B cell (primary cell): Measurements from ENCODE around the gene SPEN. TPM values are rescaled to one million over a fixed set of nuclear protein-coding genes. Genes with fewer than 3 reads are reported as not detected.

Experiments used
- ATAC-seq: fragments of 200-7000 bp; cut with Tn5 transposase; one replicate; pipeline ENCODE4 v1.10.0; 2021; ENCODE audit warnings: low read depth, mild to moderate bottlenecking, moderate number of reproducible peaks, moderate library complexity
- CTCF ChIA-PET: fragments of 350-600 bp; sonication (Branson Sonifier 250); formaldehyde crosslinking; loops from one replicate; lab custom pipeline; 2021; ENCODE audit warnings: antibody characterized with exemption, inconsistent platforms; lab: Charles Lee
- POLR2A ChIA-PET: fragments of 350-600 bp; sonication (Branson Sonifier 250); formaldehyde crosslinking; loops from one replicate; lab custom pipeline; 2021; ENCODE audit warnings: antibody characterized with exemption; lab: Charles Lee
- DNase-seq: peaks from one replicate; pipeline ENCODE4 v3.0.0; 2013
- H2AFZ ChIP-seq: 2 replicates; pipeline ENCODE4 v1.6.1; 2012; ENCODE audit warnings: mild to moderate bottlenecking, low read depth, low read length; ENCODE audit not compliant: insufficient read depth, poor library complexity, severe bottlenecking
- H3K27ac ChIP-seq, 2 donors: 1 replicate in 1 of 2; 2 replicates in 1 of 2; pipeline ENCODE4 v1.5.1; 2012 to 2013; ENCODE audit warnings: low read length in 2 of 2, mild to moderate bottlenecking in 2 of 2, moderate library complexity in 1 of 2
- H3K27me3 ChIP-seq, 4 experiments: fragments of 200-600 bp in 1 of 4; sonication (generic) in 1 of 4; replicated peaks in 1 of 4; 1 replicate in 2 of 4; 2 replicates in 2 of 4; pipeline versions ENCODE4 v1.6.1 to v1.7.0; 2013 to 2016; ENCODE audit warnings: low read length in 3 of 4, mild to moderate bottlenecking in 2 of 4, mixed read lengths in 1 of 4, moderate library complexity in 1 of 4; ENCODE audit not compliant: insufficient read depth in 4 of 4, control insufficient read depth in 3 of 4; ENCODE audit errors: control extremely low read depth in 1 of 4
- H3K36me3 ChIP-seq, 2 experiments: replicated peaks in 1 of 2; 1 replicate in 1 of 2; 2 replicates in 1 of 2; pipeline versions ENCODE4 v1.6.1 to v1.7.1; 2013; ENCODE audit warnings: low read length in 1 of 2; ENCODE audit not compliant: insufficient read depth in 2 of 2, control insufficient read depth in 1 of 2; ENCODE audit errors: control extremely low read depth in 1 of 2, extremely low read depth in 1 of 2
- H3K4me1 ChIP-seq, 2 donors: fragments of 200-600 bp in 1 of 2; sonication (generic) in 1 of 2; 1 replicate in 1 of 2; 2 replicates in 1 of 2; pipeline versions ENCODE4 v1.5.1 to v1.6.1; 2013 to 2017; ENCODE audit warnings: low read length in 2 of 2; ENCODE audit not compliant: control insufficient read depth in 2 of 2, insufficient read depth in 2 of 2
- H3K4me2 ChIP-seq: replicated peaks from 2 replicates; pipeline ENCODE3; 2012; ENCODE audit warnings: mild to moderate bottlenecking, low read depth, low read length; ENCODE audit not compliant: poor library complexity, severe bottlenecking
- H3K4me3 ChIP-seq, 5 experiments: fragments of 200-600 bp in 1 of 5; sonication (generic) in 1 of 5; 1 replicate in 3 of 5; 2 replicates in 2 of 5; pipeline versions ENCODE4 v1.5.1 to v1.7.0; 2011 to 2016; ENCODE audit warnings: low read length in 4 of 5, mild to moderate bottlenecking in 4 of 5, low read depth in 2 of 5, control low read depth in 1 of 5, moderate library complexity in 1 of 5; ENCODE audit not compliant: insufficient read depth in 1 of 5; ENCODE audit errors: control extremely low read depth in 1 of 5, extremely low read depth in 1 of 5
- H3K79me2 ChIP-seq: fragments of 200-600 bp; sonication (generic); one replicate; pipeline ENCODE4 v1.6.0; 2016; ENCODE audit warnings: low read length; ENCODE audit not compliant: control insufficient read depth, insufficient read depth
- H3K9ac ChIP-seq: fragments of 200-600 bp; sonication (generic); 2 replicates; pipeline ENCODE4 v1.6.1; 2017; ENCODE audit warnings: mild to moderate bottlenecking, low read length, moderate library complexity
- H3K9me3 ChIP-seq, 3 donors: one replicate each; pipeline versions ENCODE4 v1.6.1 to v1.7.1; 2013; ENCODE audit warnings: low read length in 2 of 3; ENCODE audit not compliant: control insufficient read depth in 2 of 3, insufficient read depth in 1 of 3; ENCODE audit errors: control extremely low read depth in 1 of 3
- H4K20me1 ChIP-seq: 2 replicates; pipeline ENCODE4 v1.6.0; 2012; ENCODE audit warnings: mild to moderate bottlenecking, low read length; ENCODE audit not compliant: insufficient read depth, control insufficient read depth, poor library complexity, severe bottlenecking
- H3K27ac Mint-ChIP-seq: one replicate; pipeline ENCODE4 v1.8.0; 2021; ENCODE audit warnings: mixed read lengths
- H3K27me3 Mint-ChIP-seq: one replicate; pipeline ENCODE4 v1.8.0; 2021; ENCODE audit warnings: mixed read lengths
- H3K4me1 Mint-ChIP-seq: one replicate; pipeline ENCODE4 v1.8.0; 2021; ENCODE audit warnings: mixed read lengths
- H3K4me3 Mint-ChIP-seq: one replicate; pipeline ENCODE4 v1.8.0; 2021; ENCODE audit warnings: mixed read lengths
- H3K9me3 Mint-ChIP-seq: one replicate; pipeline ENCODE4 v1.8.0; 2022; ENCODE audit warnings: mixed read lengths; ENCODE audit not compliant: insufficient read depth
- CTCF ChIP-seq: fragments of 200-600 bp; IDR thresholded peaks from one replicate; pipeline ENCODE4 v1.8.0; 2022; ENCODE audit warnings: antibody characterized with exemption, mild to moderate bottlenecking
- EZH2 ChIP-seq: IDR thresholded peaks from 2 replicates; pipeline ENCODE4 v1.6.1; 2012; ENCODE audit warnings: borderline replicate concordance, low read depth, mild to moderate bottlenecking, moderate library complexity, low read length; ENCODE audit not compliant: insufficient read depth, poor library complexity, severe bottlenecking
- whole genome bisulfite sequencing: methylation state at CpG from one replicate; pipeline ENCODE4 v1.1.5; 2013; ENCODE audit warnings: missing lambda C conversion rate; ENCODE audit not compliant: insufficient coverage; 5-methylcytosine and 5-hydroxymethylcytosine counted together
- intact Hi-C: fragments of 100-400 bp; cut with micrococcal nuclease; formaldehyde crosslinking; loops from one replicate; pipeline ENCODE4 v1.10.0; 2022
- polyA plus RNA-seq: library from polyadenylated mRNA; depleted of rRNA; stranded (reverse); fragments of >200 nt; gene quantifications from 2 replicates; pipeline ENCODE4 v1.2.3, GENCODE V29; 2012
- total RNA-seq, 2 donors: library from RNA; stranded (reverse); fragments of 120-200 nt in 1 of 2; gene quantifications; 1 replicate in 1 of 2; 2 replicates in 1 of 2; pipeline versions ENCODE4 v1.2.3 to v1.2.4, GENCODE V29; 2013 to 2022

The SPEN gene
- total and polyA plus RNA-seq, 2 donors (not counting 1 experiment from before 2014, with no cell fraction given), result 29.1 to 126 TPM

DNA sequence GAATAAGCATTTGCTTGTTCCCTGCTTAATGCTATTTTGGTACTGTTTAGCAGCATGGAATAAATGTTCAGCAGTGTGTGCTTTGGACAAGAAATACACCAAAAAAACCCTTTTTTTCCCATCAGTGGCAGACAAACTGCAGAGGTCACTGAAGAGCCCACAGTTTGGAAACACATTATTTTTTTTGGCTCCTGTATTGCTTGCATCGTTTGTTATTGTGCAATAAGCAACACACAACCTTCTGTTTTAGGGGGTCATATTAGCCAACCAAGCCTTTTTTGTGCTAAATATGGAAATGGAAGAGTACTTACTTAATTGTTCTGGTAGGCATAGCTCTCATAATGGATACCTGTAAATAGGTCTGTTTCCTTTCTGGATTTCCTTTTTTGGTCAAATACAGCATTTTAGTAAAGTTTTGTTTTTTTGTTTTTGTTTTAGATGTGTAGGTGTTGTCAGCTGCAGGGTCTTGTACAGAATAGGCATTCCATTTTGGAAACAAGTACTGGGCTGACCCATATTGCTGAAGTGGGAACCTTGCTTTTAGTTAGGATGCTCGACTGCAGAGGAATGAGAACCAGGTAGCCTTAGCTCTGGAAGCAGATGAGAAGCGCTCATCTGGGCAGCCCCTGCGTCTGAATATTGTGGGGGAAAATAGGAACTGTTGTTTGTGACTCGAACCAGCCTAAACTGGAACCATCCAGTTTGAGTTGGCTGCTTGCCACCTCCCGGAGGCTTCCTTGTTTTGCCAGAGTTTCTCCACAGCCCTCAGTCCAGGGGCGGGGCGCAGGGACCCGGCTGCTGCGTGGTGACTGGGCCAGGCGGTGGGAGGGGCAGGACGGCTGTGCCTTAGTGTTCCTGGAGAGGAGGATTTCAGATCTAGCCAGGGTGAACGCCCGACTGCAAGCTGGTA is 38.4 kb downstream of the SPEN start:
- Histone ChIP-seq H3K9ac (peak overlapping the region; percentile 56), H2AFZ (peak overlapping the region; percentile 43), H3K27me3 (no peaks in the 10 kb centered on the region), H3K79me2 (peaks cover 95% of the 10 kb centered on the region), H3K27ac (peak overlapping the region; percentile 74 to 84), H3K4me1 (peaks cover 51 to 56% of the 10 kb centered on the region in 2 donors), H3K4me2 (peak overlapping the region; percentile 71), H4K20me1 (peaks cover 20% of the 10 kb centered on the region), H3K4me3 (peak overlapping the region; percentile 28 to 72 (median 47)), H3K9me3 (no peaks in the 10 kb centered on the region), H3K36me3 (peaks cover 1 to 16% of the 10 kb centered on the region in 2 experiments)
- TF ChIP-seq CTCF (no peak), EZH2 (no peak)
- POLR2A ChIA-PET, result interaction anchor here (0.6 to 1.9 kb wide), 8 partner anchors 9 to 91 kb away, joined by 3 to 8 read pairs (median 4); partner anchors contain the start of gene SPEN
- WGBS, result 12% methylated on average over 8 of the region's 14 CpGs
- Mint-ChIP-seq H3K27me3 (no peaks in the 10 kb centered on the region), H3K4me1 (peaks cover 62% of the 10 kb centered on the region), H3K27ac (peak overlapping the region; percentile 90), H3K9me3 (no peaks in the 10 kb centered on the region), H3K4me3 (peak overlapping the region; percentile 82)
- peak; percentile 75 for DNase-seq
- CTCF ChIA-PET, result interaction anchor here (0.5 to 1.9 kb wide), 5 partner anchors 38 to 73 kb away, joined by 3 to 9 read pairs (median 6); partner anchors contain the start of gene SPEN
- ATAC-seq, result peak; percentile 59
- intact Hi-C loops, result loop anchor here (1.0 kb wide), 2 partner anchors 34 to 71 kb away; no protein-coding TSS in a partner anchor
